ENCODE measurements around the gene KLF15. TPM values are rescaled to one million over a fixed set of nuclear protein-coding genes. Genes with fewer than 3 reads are reported as not detected.

The KLF15 gene
- total RNA-seq, 3 donors from 2014 or later (not counting 1 experiment from before 2014, with no cell fraction given), result 0.23 to 0.38 (median 0.36) TPM

DNA sequence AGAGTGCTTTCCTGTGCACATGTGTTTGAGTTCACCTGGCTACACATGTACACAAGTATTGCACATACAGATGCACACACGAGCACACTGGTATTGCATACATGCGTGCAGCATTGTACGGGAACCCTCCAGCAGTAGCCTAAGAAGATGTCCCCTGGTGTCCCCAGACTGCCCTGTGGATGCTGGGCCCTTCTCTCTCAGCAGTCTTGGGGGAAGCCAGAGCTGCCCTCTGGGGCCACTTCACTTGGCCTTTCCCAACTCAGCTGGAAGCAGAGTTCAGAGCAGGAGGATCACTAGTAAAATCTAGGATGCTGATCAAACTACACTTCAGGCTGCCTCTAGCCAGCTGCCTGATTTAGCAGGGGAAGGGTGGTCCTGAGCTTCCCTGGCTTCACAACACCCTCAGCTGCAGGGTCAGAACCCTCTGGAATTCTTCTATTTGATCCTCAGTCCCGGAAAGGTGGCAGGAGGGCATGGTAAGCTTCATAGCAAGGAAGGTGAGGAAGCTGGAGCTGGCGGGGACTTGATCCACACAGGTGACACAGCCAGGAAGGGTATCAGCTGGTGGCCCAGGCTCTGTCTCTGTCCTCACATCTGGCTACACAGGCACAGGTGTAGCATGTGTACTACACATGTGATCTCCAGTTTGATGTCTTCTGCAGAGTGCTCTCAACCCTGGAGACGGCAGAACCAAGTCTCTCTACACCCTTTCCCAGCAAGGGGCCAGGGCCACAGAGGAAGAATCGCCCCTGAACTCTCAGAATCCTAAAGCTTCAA is 36.5 kb downstream of the KLF15 start:
- Mint-ChIP-seq H3K36me3 (no peaks in the 10 kb centered on the region), H3K4me3 (no peak overlapping the region), H3K27me3 (ENCODE audit: low read depth in 2 of 2) (no peaks in the 10 kb centered on the region), H3K27ac (no peak overlapping the region), H3K9me3 (no peaks in the 10 kb centered on the region), H3K4me1 (no peaks in the 10 kb centered on the region)
- TF ChIP-seq, protein P1, sequence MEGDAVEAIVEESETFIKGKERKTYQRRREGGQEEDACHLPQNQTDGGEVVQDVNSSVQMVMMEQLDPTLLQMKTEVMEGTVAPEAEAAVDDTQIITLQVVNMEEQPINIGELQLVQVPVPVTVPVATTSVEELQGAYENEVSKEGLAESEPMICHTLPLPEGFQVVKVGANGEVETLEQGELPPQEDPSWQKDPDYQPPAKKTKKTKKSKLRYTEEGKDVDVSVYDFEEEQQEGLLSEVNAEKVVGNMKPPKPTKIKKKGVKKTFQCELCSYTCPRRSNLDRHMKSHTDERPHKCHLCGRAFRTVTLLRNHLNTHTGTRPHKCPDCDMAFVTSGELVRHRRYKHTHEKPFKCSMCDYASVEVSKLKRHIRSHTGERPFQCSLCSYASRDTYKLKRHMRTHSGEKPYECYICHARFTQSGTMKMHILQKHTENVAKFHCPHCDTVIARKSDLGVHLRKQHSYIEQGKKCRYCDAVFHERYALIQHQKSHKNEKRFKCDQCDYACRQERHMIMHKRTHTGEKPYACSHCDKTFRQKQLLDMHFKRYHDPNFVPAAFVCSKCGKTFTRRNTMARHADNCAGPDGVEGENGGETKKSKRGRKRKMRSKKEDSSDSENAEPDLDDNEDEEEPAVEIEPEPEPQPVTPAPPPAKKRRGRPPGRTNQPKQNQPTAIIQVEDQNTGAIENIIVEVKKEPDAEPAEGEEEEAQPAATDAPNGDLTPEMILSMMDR (IDR thresholded peaks at IDR 0.05), result no peak
- intact Hi-C loops (cut with micrococcal nuclease), result no loop called here
- DNase-seq, result no peak
- H3K4me1 ChIP-seq (ENCODE audit: control insufficient read depth, insufficient read depth, low read length), result no peaks in the 10 kb centered on the region
- no peak overlapping the region for H3K4me3 ChIP-seq (ENCODE audit: low read length)
- H3K36me3 ChIP-seq (ENCODE audit: control insufficient read depth, insufficient read depth, low read length), result no peaks in the 10 kb centered on the region
- H3K9me3 ChIP-seq (ENCODE audit: control insufficient read depth, insufficient read depth, low read length), result no peaks in the 10 kb centered on the region
- H3K27ac ChIP-seq (ENCODE audit: low read length), result no peak overlapping the region
- no peaks in the 10 kb centered on the region for H3K27me3 ChIP-seq (ENCODE audit: control insufficient read depth, insufficient read depth, low read length)
- no peak for ATAC-seq
- WGBS (ENCODE audit: insufficient coverage), result 88% methylated on average over 7 of the region's 7 CpGs

DNA sequence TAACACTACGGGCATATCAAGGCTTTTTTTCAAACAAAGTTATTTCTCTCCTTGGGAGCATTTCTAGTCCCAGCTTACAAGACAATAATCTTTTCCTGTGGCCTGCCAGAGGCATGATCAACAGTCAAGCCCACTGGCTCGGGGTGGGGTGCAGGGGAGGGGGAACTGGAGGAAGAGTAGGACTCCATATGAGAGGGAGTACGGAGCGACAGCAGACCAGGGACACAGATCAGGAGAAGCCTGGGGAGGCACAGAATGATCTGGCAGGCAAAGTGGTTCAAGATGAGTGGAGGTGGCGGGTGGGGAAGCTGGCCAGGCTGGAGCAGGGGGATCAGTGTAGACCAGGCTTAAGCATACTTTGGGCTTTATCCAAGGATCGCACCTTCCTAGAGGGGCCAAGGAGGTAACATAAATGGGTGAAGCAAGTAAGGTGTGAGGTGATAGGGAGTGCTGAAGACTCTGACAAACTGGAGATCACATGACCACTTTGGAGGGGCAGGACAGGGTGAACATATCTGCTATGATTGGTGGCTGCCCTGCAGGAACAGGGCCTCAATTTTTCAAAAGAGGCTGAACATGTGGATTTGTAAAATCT is 37.4 kb downstream of the KLF15 start:
- TF ChIP-seq, protein P1 (IDR thresholded peaks at IDR 0.05), result no peak
- intact Hi-C loops (cut with micrococcal nuclease), result no loop called here
- Mint-ChIP-seq H3K36me3 (no peaks in the 10 kb centered on the region), H3K27me3 (ENCODE audit: low read depth in 2 of 2) (no peaks in the 10 kb centered on the region), H3K27ac (no peak overlapping the region), H3K9me3 (no peaks in the 10 kb centered on the region), H3K4me1 (no peaks in the 10 kb centered on the region), H3K4me3 (no peak overlapping the region)
- Histone ChIP-seq H3K27me3 (ENCODE audit: control insufficient read depth, insufficient read depth, low read length) (no peaks in the 10 kb centered on the region), H3K27ac (ENCODE audit: low read length) (no peak overlapping the region), H3K36me3 (ENCODE audit: control insufficient read depth, insufficient read depth, low read length) (no peaks in the 10 kb centered on the region), H3K4me1 (ENCODE audit: control insufficient read depth, insufficient read depth, low read length) (no peaks in the 10 kb centered on the region), H3K9me3 (ENCODE audit: control insufficient read depth, insufficient read depth, low read length) (no peaks in the 10 kb centered on the region), H3K4me3 (ENCODE audit: low read length) (no peak overlapping the region)
- ATAC-seq (no peak), DNase-seq (no peak)
- 76% methylated on average over 6 of the region's 6 CpGs for WGBS (ENCODE audit: insufficient coverage)

DNA sequence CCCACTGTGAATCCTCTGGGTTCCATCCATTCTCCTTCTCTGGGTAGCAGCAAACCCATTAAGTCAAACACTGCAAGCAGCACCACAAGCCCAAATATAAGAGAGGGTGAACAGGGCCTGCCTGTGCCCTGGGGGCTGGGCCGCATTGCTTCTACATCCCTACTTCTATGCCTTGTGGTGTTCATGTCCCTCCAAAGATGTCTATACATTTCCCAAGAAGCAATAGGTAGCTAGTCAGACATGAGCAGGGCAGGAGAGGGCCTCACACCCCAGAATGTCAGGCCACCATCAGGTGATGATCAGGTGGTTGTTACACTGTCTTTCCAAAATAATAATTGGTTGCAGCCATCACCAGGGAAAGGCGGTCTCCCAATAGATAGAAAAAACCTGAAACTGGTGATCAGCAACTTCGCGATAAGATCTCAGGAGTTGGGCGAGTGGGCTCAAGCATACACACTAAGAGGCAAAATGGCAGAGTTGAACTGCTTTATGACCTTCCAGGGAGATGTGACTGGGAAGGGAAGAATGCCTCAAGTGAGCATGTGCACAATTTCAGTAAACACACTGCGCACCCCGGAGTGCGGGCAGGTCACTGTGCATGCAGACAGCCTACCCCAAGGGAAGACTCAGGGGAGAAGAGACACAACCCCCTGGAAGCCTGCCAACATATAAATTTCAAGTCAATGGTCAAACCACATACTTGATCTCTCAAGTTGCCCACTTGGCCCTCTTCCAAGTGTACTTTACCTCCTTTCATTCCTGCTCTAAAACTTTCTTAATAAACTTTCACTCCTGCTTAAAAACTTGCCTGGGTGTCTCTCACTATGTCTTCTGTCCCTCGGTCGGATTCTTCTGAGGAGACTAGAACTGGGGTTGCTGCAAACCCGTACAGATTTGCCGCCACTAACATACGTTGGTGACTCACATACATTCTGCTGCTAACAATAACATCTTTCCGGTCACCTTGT is 39.9 kb downstream of the KLF15 start:
- ATAC-seq (no peak), DNase-seq (no peak)
- H3K4me3 ChIP-seq (ENCODE audit: low read length), result no peak overlapping the region
- Mint-ChIP-seq H3K4me1 (no peaks in the 10 kb centered on the region), H3K4me3 (no peak overlapping the region), H3K36me3 (no peaks in the 10 kb centered on the region), H3K27me3 (ENCODE audit: low read depth in 2 of 2) (no peaks in the 10 kb centered on the region), H3K27ac (no peak overlapping the region), H3K9me3 (no peaks in the 10 kb centered on the region)
- intact Hi-C loops (cut with micrococcal nuclease), result no loop called here
- no peaks in the 10 kb centered on the region for H3K27me3 ChIP-seq (ENCODE audit: control insufficient read depth, insufficient read depth, low read length)
- 95% methylated on average over 14 of the region's 14 CpGs for WGBS (ENCODE audit: insufficient coverage)
- no peak overlapping the region for H3K27ac ChIP-seq (ENCODE audit: low read length)
- H3K36me3 ChIP-seq (ENCODE audit: control insufficient read depth, insufficient read depth, low read length), result no peaks in the 10 kb centered on the region
- no peaks in the 10 kb centered on the region for H3K4me1 ChIP-seq (ENCODE audit: control insufficient read depth, insufficient read depth, low read length)
- H3K9me3 ChIP-seq (ENCODE audit: control insufficient read depth, insufficient read depth, low read length), result no peaks in the 10 kb centered on the region
- TF ChIP-seq, protein P1 (IDR thresholded peaks at IDR 0.05), result no peak
